OCI-LY1 (cell line): ENCODE results near the gene SVOP.
"Not testable (repeated sequence)": the region's sequence is repeated elsewhere in the genome, so short reads cannot be mapped to it uniquely, and the experiment has no call there.

Experiments used
- H2AFZ ChIP-seq: fragments of 200-600 bp; sonication (generic), shearing (Covaris generic); 2 replicates; pipeline ENCODE4 v1.6.0; 2014; ENCODE audit warnings: antibody characterized with exemption, mild to moderate bottlenecking, low read length
- H3F3A ChIP-seq: fragments of 200-600 bp; sonication (generic), shearing (Covaris generic); 2 replicates; pipeline ENCODE4 v1.6.0; 2014; ENCODE audit warnings: mild to moderate bottlenecking, antibody characterized with exemption, low read length, moderate library complexity; ENCODE audit not compliant: insufficient read depth
- H3K27ac ChIP-seq: fragments of 200-600 bp; sonication (generic); 2 replicates; pipeline ENCODE4 v1.5.1; 2014; ENCODE audit warnings: low read length, mixed run types, mild to moderate bottlenecking, low read depth; ENCODE audit not compliant: poor library complexity, severe bottlenecking
- H3K27me3 ChIP-seq: fragments of 200-600 bp; sonication (generic); 2 replicates; pipeline ENCODE4 v1.6.0; 2014; ENCODE audit warnings: antibody characterized with exemption, mild to moderate bottlenecking, low read length, moderate library complexity; ENCODE audit not compliant: insufficient read depth
- H3K36me3 ChIP-seq: fragments of 200-600 bp; sonication (generic); 2 replicates; pipeline ENCODE4 v1.6.1; 2014; ENCODE audit warnings: mild to moderate bottlenecking, antibody characterized with exemption, low read length, moderate library complexity, mixed read lengths; ENCODE audit not compliant: insufficient read depth
- H3K4me1 ChIP-seq: fragments of 200-600 bp; sonication (generic); 2 replicates; pipeline ENCODE4 v1.5.1; 2014; ENCODE audit warnings: mild to moderate bottlenecking, low read length, moderate library complexity; ENCODE audit not compliant: insufficient read depth, severe bottlenecking
- H3K4me2 ChIP-seq: fragments of 200-600 bp; sonication (generic), shearing (Covaris generic); 2 replicates; pipeline ENCODE4 v1.6.1; 2014; ENCODE audit warnings: low read length
- H3K4me3 ChIP-seq: fragments of 200-600 bp; sonication (generic); 2 replicates; pipeline ENCODE4 v1.5.1; 2014; ENCODE audit warnings: low read length, low read depth, mild to moderate bottlenecking, mixed read lengths; ENCODE audit not compliant: poor library complexity, severe bottlenecking
- H3K79me2 ChIP-seq: fragments of 200-600 bp; shearing (Covaris generic); 2 replicates; pipeline ENCODE4 v1.6.1; 2016; ENCODE audit warnings: mixed run types, low read length, mixed read lengths; ENCODE audit not compliant: insufficient read depth
- H3K9ac ChIP-seq: fragments of 200-600 bp; sonication (generic), shearing (Covaris generic); 2 replicates; pipeline ENCODE4 v1.6.1; 2014; ENCODE audit warnings: mild to moderate bottlenecking, low read length, mixed read lengths
- H3K9me2 ChIP-seq: fragments of 200-600 bp; sonication (generic), shearing (Covaris generic); 2 replicates; pipeline ENCODE4 v1.6.1; 2014; ENCODE audit warnings: low read depth, mild to moderate bottlenecking, low read length, mixed read lengths
- H3K9me3 ChIP-seq: fragments of 200-600 bp; shearing (Covaris generic); 2 replicates; pipeline ENCODE4 v1.6.1; 2014; ENCODE audit warnings: low read length, mixed read lengths
- H4K20me1 ChIP-seq: fragments of 200-600 bp; sonication (generic), shearing (Covaris generic); 2 replicates; pipeline ENCODE4 v1.6.0; 2016; ENCODE audit warnings: mild to moderate bottlenecking, low read length; ENCODE audit not compliant: insufficient read depth
- CTCF ChIP-seq: fragments of 200-600 bp; sonication (generic), shearing (Covaris generic); IDR thresholded peaks from 2 replicates; pipeline ENCODE4 v1.5.1; 2017; ENCODE audit warnings: mild to moderate bottlenecking, antibody characterized with exemption, low read length, moderate library complexity, mixed read lengths
- EZH2 ChIP-seq: fragments of 200-600 bp; sonication (generic), shearing (Covaris generic); IDR thresholded peaks from 2 replicates; pipeline ENCODE4 v1.8.0; 2017; ENCODE audit warnings: borderline replicate concordance, mixed run types, mild to moderate bottlenecking, antibody characterized with exemption, low read length, moderate library complexity, mixed read lengths

Gene SVOP

GRCh38 chr12:109033239-109034196, 12.7 kb upstream of the SVOP start:
- Histone ChIP-seq H3K9ac (no peak overlapping the region), H3K4me1 (no peaks in the 10 kb centered on the region), H3K4me3 (no peak overlapping the region)

DNA sequence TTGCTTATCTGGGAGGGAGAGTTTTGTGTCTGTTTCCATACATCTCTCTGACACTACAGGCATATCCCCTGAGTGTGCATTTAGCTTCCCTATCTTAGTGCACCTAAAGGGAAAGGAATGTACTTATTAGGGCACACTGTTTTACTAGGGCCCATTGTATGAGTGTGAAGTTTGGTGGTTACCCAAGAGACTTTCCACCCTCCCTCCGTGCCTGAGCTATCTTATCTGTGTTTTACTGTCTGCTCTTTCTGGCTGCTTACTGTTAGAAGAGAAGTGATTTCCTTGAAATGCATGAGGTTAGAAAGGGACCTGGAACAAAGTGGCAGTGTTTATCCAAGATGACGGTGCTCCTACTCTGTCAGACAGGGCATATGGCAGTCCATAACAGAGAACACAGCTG, 8.5 kb upstream of the SVOP start:
- H3K9me3 ChIP-seq, result no peaks in the 10 kb centered on the region
- H4K20me1 ChIP-seq, result no peaks in the 10 kb centered on the region
- H3K4me3 ChIP-seq, result no peak overlapping the region
- no peak overlapping the region for H3K4me2 ChIP-seq
- no peak overlapping the region for H3K9ac ChIP-seq
- H3K27ac ChIP-seq, result no peak overlapping the region
- H3K9me2 ChIP-seq, result no peaks in the 10 kb centered on the region
- TF ChIP-seq CTCF (no peak), EZH2 (no peak)
- H3K27me3 ChIP-seq, result no peaks in the 10 kb centered on the region
- H2AFZ ChIP-seq, result no peak overlapping the region
- H3F3A ChIP-seq, result no peaks in the 10 kb centered on the region
- no peaks in the 10 kb centered on the region for H3K4me1 ChIP-seq
- H3K36me3 ChIP-seq, result no peaks in the 10 kb centered on the region
- no peaks in the 10 kb centered on the region for H3K79me2 ChIP-seq

More at GRCh38 chr12:109033239-109034196, 12.7 kb upstream of the SVOP start:
- no peaks in the 10 kb centered on the region for H3F3A ChIP-seq
- H2AFZ ChIP-seq, result no peak overlapping the region
- no peaks in the 10 kb centered on the region for H3K9me2 ChIP-seq
- no peak overlapping the region for H3K27ac ChIP-seq
- no peaks in the 10 kb centered on the region for H3K9me3 ChIP-seq
- H3K79me2 ChIP-seq, result no peaks in the 10 kb centered on the region
- no peaks in the 10 kb centered on the region for H3K27me3 ChIP-seq
- no peak for TF ChIP-seq EZH2
- no peak for TF ChIP-seq CTCF
- no peak overlapping the region for H3K4me2 ChIP-seq
- H4K20me1 ChIP-seq, result no peaks in the 10 kb centered on the region
- no peaks in the 10 kb centered on the region for H3K36me3 ChIP-seq

DNA sequence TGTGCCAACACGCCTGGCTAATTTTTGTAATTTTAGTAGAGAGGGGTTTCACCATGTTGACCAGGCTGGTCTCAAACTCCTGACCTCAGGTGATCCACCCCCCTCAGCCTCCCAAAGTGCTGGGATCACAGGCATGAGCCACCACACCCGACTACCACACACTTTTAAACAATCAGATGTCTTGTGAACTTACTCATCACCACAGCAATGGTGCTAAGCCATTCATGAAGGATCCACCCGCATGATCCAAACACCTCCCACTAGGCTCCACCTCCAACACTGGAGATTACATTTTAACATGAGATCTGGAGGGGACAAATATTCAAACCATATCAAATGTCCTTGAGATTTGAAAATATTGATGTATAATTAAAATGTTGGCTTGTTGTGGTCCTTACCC, 7.8 kb upstream of the SVOP start:
- not testable (repeated sequence) for H3K36me3 ChIP-seq, H3F3A ChIP-seq, H3K27ac ChIP-seq, H3K9ac ChIP-seq, H2AFZ ChIP-seq, H3K9me3 ChIP-seq, H3K4me1 ChIP-seq, H3K79me2 ChIP-seq, H3K27me3 ChIP-seq, H3K4me2 ChIP-seq, H3K9me2 ChIP-seq, H4K20me1 ChIP-seq, H3K4me3 ChIP-seq

GRCh38 chr12:109027767-109028166, 6.9 kb upstream of the SVOP start:
- Histone ChIP-seq H3K27ac (no peak overlapping the region), H3K4me1 (no peaks in the 10 kb centered on the region), H3K9me3 (no peaks in the 10 kb centered on the region), H4K20me1 (no peaks in the 10 kb centered on the region), H3K36me3 (no peaks in the 10 kb centered on the region), H3F3A (no peaks in the 10 kb centered on the region), H3K4me3 (no peak overlapping the region), H3K79me2 (no peaks in the 10 kb centered on the region), H3K9ac (no peak overlapping the region), H3K27me3 (no peaks in the 10 kb centered on the region), H3K9me2 (no peaks in the 10 kb centered on the region), H2AFZ (no peak overlapping the region), H3K4me2 (no peak overlapping the region)
- TF ChIP-seq EZH2 (no peak), CTCF (no peak)
